ENCODE data around the gene THG1L. TPM values are rescaled to one million over a fixed set of nuclear protein-coding genes. Genes with fewer than 3 reads are reported as not detected.

Gene THG1L
- 15.0 and 19.7 TPM in 2 replicates for total RNA-seq

DNA sequence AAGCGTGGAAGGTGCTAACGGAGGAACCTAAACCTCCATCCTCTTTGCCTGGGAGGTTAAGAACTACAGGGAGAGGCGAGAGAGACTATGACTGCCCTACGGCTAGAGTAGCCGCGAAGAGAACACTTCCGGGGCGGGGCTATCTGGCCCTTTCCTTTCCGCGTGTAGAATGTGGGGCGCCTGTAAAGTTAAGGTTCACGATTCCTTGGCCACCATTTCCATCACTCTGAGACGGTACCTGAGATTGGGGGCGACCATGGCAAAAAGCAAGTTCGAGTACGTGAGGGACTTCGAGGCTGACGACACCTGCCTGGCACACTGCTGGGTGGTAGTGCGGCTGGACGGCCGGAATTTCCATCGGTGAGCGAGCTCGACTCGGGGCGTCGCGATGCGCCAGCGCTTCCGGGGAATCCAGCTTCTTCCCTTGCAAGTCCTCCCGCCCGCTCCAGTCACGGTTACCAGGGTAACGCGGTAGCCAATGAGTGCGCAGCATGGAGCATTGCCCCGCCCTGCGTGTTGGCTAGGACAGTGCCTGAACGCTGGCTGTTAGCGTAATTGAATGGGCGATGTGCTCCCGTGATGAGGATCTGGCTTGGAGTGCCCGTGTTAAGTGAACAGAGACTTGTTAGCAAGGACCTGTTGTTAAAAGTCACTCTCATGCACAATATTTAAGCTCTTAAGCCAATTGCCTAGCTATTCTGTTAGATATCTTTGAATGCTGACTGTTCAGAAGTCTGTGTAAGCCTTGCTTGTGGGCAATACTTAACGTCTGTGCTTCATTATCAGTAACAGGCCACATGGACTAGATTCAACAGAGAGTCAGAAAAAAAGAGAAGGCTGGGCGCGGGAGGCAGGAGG lies at the start of gene THG1L:
TSS of gene THG1L (plus strand) at position 149 of the 858 bp plus-strand sequence. CDS start at position 170, 21 bp downstream.

DNA sequence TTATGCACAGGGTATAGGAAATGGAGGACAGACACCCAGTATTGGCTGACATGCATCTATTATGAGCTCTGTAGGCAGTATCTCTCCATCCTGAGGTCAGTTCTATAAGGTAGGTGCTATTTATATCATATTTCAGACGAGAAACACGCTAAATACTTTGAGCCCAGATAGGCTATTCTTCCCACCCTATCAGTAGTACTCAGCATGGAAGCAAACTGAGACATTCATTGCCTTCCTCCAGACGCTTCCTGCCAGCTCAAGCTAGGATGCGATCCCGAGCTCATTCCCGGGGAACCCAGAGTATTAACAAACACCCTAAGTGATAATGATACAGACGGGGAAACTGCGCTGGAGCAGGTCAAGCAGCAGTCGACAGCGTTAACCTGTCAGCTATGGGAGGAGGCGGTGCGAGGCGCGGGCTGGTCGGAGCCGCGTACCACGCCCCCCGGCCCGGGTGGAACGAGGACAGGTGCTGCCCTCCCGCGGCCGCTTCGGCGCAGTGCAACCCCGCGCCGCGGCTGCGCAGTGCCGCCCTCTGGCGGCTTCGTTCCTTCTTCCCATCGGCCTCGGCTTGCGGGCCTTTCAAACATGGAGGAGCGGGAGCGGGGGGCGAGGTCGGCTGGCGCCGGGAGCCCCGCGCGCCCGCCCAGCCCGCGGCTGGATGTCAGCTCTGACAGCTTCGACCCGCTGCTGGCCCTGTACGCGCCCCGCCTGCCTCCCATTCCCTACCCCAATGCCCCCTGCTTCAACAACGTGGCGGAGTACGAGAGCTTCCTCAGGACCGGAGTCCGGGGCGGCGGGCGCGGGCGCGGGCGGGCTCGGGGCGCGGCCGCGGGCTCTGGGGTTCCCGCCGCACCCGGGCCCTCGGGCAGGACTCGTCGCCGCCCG lies 12.2 kb downstream of the THG1L start, which contains the start of gene LSM11:
TSS of gene LSM11 (plus strand) at position 550 of the 888 bp plus-strand sequence. CDS start at position 589, 39 bp downstream.

Other genes with a start within 250 kb of the THG1L start
- gene ADAM19, start 155.6 kb upstream of the THG1L start, total RNA-seq, result 60.0 and 69.5 TPM in 2 replicates
- gene SOX30, start 79.0 kb upstream of the THG1L start, total RNA-seq, result 0.71 TPM in 1 of 2 replicates, not detected in the other
- not detected in 2 replicates for gene C5orf52, start 59.9 kb upstream of the THG1L start, total RNA-seq
- gene LSM11, start 12.3 kb downstream of the THG1L start, total RNA-seq, result 1.7 and 2.1 TPM in 2 replicates
- 79.6 and 97.7 TPM in 2 replicates for gene CLINT1, start 127.7 kb downstream of the THG1L start, total RNA-seq